GM21723 (cell line): ENCODE results near the gene TMEM69.
"Not testable (repeated sequence)": the region's sequence is repeated elsewhere in the genome, so short reads cannot be mapped to it uniquely, and the experiment has no call there.

Source experiments
- ATAC-seq: cut with Tn5 transposase; IDR thresholded peaks from one replicate; pipeline ENCODE4 v1.9.1; 2021; ENCODE audit warnings: mild to moderate bottlenecking, moderate library complexity; ENCODE audit not compliant: unreplicated experiment

The TMEM69 gene

GRCh38 chr1:45730780-45731319 lies 42.9 kb downstream of the TMEM69 start:
- no peak for ATAC-seq

GRCh38 chr1:45739137-45739536 lies 51.2 kb downstream of the TMEM69 start:
- ATAC-seq = no peak

GRCh38 chr1:45739641-45740156 lies 51.7 kb downstream of the TMEM69 start:
- ATAC-seq = not testable (repeated sequence)
